ENCODE results near the gene ZNF680.
"Not testable (repeated sequence)": the region's sequence is repeated elsewhere in the genome, so short reads cannot be mapped to it uniquely, and the experiment has no call there.

The ZNF680 gene

DNA sequence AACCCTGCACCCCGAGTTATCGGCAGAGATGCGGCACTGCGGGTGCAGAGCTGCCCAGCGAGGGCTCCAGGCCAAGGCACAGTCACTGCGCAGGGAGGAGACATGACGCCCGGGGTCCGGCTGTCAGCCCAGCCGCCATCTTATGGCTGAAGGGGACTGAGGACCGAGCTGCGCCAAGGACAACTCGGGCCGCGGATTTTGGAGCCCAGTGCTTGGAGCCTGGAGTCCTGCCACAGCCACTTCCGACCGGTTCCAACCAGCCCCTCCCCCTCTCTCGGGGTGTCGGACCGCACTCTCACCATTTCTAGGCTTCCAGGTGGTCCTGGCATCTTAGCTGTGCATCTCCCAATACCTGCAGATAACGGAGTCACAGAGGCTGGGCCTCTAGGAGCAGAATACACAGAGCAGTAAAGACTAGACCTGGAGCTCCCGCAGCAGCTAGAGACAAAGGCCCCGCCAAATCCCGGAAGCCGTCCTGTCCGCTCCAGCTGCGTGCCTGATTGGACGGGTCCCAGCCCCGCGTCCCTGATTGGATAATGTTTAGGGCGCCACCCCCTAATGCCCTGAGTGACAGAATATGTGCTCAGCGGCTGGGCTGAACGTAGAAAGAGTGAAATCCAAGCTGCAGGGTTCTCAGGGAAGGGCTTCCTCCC lies at the start of gene ZNF680:
TSS of gene ZNF680 (minus strand) at position 446 of the 653 bp plus-strand sequence. CDS start at position 329, 117 bp downstream.
- DNase-seq = peak; percentile 93

DNA sequence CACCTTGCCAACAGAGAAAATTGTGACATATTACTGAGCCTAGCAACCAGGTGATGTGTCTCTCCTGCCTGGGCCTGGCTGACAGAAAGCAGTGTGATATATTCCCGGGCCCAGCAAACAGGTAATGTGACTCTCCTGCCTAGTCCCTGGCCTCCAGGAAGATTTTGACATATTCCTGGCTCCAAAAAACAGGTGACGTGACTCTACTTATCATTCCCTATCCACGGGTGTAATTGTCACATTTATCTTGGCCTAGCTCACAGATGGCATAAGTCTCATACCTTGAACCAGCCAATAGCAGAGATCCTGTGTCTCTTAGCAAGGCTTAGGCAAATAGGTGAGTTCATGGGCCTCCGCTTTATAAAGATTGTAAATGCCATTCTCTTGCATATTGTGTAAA lies 49.6 kb upstream of the ZNF680 start:
- no peak for DNase-seq

DNA sequence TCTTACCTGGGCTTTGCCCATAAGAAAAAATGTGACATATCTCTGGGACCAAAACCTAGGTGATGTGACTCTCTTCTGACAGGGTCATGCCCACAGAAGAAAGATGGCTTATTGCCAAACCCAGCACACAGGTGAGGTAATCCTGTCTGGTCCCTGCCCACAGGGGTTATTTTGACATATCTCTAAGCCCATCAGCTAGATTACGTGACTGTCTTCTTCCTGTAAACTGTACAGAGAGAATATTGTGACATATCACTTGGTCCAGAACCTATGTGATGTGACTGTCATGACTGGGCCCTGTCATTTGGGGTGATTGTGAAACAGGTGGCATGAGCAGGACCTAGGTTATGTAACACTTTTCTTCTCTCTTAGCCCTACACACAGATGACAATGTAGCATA lies 48.8 kb upstream of the ZNF680 start:
- DNase-seq = no peak

GRCh38 chr7:64610997-64611396 lies 48.1 kb upstream of the ZNF680 start:
- no peak for DNase-seq

DNA sequence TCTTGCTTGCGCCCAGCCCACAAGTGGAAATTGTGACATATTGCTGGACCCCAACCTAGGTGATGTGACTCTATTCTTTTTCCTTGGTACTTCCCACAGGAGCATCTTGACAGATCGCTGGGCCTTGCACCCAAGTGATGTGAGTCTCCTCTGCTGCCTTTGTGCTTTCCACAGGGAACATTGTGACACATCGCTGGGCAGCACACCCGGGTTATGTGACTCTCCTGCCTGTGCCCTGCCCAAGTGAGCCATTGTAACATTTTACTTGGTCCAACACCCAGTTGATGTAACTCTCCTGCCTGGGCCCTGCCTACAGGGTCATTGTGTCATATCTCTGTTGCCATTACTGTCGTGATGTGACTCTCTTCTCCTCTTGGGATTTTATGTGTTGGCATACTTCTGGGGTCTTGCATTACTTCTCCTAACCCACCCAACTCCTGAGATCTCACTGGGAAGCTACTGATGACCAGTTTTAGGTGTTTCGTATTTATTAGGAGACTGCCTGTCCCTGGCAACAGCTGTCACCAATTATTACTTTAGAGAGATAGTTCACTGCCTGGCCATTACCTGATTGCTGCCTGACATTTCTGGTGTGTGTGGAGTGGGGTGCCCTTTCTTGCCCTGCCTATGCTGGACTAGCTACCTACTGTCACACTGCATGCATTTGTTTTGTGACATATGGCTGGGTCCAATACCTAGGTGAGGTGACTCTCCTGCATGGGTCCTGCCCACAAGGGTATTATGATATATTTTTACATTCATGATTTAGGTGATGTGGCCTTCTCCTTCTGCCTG lies 45.4 kb upstream of the ZNF680 start:
- no peak for DNase-seq

DNA sequence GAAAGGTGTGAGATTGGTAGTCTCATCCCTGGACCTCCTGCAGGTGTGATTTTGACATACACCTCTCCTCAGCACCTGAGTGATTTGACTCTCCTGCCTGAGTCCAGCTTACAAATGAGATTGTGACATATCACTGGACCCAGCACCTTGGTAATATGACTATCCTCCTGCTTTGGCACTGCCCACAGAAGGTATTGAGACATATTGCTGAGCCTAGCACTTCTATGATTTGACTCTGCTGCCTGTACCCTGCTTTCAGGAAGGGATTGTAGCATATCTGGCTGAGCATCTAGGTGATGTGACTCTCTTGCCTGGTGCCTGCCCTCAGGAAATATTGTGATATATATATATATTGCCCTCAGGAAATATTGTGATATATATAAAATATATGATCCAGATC lies 43.5 kb upstream of the ZNF680 start:
- no peak for DNase-seq

GRCh38 chr7:64603271-64603670 lies 40.4 kb upstream of the ZNF680 start:
- DNase-seq = no peak

DNA sequence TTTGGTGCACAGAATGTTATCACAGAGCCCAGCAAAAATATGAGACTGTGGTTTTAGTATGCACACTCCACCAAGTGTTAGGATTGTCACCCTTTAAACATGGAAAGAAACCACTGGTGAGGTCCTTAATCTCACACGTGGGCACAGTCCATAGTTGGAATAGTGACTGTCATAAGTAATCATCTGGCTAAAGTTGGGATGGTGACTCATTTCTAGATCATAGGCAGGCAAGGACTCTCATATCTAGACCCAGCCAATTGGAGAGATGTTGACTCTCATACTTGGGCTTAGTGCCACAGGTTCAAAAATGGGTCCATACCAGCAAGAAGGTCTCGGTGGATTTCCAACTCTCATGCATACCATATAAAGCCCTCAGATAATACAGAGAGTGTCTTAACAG lies 39.6 kb upstream of the ZNF680 start:
- DNase-seq = no peak

DNA sequence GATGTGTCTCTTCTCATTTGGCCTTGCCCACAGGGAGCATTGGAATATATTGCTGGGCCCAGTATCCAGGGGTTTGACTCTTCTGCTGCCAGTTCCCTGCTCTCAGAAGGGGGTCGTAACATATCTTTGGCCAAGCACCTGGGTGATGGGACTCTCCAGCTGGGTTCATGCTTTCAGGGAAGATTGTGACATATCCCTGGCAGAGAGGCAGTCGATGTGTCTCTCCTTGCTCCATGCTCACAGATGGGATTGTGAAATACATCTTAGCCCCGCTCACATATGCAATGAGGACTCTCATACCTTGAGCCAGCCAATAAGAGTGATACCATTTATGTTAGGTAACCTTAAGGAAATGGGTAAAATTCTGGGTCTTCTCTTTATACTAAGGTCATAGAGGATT lies 39.2 kb upstream of the ZNF680 start:
- no peak for DNase-seq

GRCh38 chr7:64599359-64599758 lies 36.5 kb upstream of the ZNF680 start:
- no peak for DNase-seq

GRCh38 chr7:64590971-64591370 lies 28.1 kb upstream of the ZNF680 start:
- DNase-seq = no peak

- DNase-seq = no peak
Observed at GRCh38 chr7:64581926-64582894, 19.3 kb upstream of the ZNF680 start.

GRCh38 chr7:64581391-64581790 lies 18.5 kb upstream of the ZNF680 start:
- DNase-seq = no peak

DNA sequence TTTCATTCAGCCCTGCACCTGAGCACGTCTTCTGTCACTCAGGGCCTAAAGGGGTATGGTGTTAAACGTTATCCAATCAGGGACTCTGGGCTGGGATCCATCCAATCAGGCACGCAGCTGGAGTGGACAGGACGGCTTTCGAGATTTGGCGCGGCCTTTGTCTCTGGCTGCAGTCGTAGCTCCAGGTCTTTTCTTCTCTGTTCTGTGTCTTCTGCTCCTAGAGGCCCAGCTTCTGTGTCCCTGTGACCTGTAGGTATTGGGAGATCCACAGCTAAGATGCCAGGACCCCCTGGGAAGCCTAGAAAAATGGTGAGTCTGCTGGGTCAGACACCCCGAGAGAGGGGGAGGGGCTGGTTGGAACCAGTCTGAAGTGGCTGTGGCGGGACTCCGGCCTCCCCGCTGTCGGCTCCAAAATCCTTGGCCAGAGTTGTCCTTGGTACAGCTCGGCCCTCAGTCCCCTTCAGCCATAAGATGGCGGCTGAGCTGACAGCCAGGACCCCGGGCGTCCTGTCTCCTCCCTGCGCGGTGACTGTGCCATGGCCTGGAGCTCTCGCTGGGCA lies 11.7 kb upstream of the ZNF680 start:
- no peak for DNase-seq

DNA sequence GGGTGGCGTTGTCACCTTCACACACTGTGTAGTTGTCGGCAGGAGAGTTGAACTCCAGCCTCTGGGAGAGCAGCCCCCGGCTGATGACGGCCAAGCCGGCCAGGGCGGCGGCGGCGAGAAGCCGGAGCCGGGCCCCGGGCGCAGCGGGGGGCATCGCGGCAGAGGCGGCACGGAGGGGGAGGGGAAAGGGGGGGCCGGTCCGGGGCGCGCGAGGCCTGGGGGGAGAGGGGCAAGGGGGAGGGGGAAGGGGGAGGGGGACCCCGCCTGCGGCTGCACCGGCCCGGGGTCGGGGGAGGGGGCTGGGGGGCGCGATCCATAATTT lies 7.4 kb upstream of the ZNF680 start:
- not testable (repeated sequence) for DNase-seq

GRCh38 chr7:64569372-64570283 lies 6.8 kb upstream of the ZNF680 start:
- DNase-seq = peak; percentile 2

- no peak for DNase-seq
Observed at GRCh38 chr7:64562256-64562625, 630 bp downstream of the ZNF680 start.

- no peak for DNase-seq
Observed at GRCh38 chr7:64559206-64559605, 3.7 kb downstream of the ZNF680 start.

GRCh38 chr7:64558781-64559180 lies 4.1 kb downstream of the ZNF680 start:
- no peak for DNase-seq

GRCh38 chr7:64558323-64558705 lies 4.6 kb downstream of the ZNF680 start:
- no peak for DNase-seq

GRCh38 chr7:64557601-64558322 lies 5.1 kb downstream of the ZNF680 start:
- DNase-seq = no peak

Measured in activated CD4-positive, alpha-beta T cell treated with anti-CD3 and anti-CD28 coated beads, Interleukin-2, amount 50 U/mL, for 16 hours (primary cell).